Smooth muscle cell of the brain vasculature (primary cell): ENCODE results near the gene B3GNT5.
"Not testable (repeated sequence)": the region's sequence is repeated elsewhere in the genome, so short reads cannot be mapped to it uniquely, and the experiment has no call there.

Experiments
- DNase-seq: peaks from one replicate; pipeline ENCODE4 v3.0.0-alpha.2; 2012; ENCODE audit warnings: low read depth, low spot score

Gene B3GNT5

GRCh38 chr3:183230251-183230650 lies 22.8 kb upstream of the B3GNT5 start:
- not testable (repeated sequence) for DNase-seq

GRCh38 chr3:183230826-183231225 lies 22.2 kb upstream of the B3GNT5 start:
- no peak for DNase-seq

GRCh38 chr3:183233966-183234365 lies 19.1 kb upstream of the B3GNT5 start:
- DNase-seq = no peak

- no peak for DNase-seq
These were observed 14.0 kb upstream of the B3GNT5 start for GRCh38 chr3:183239046-183239445.

GRCh38 chr3:183242431-183242830 lies 10.6 kb upstream of the B3GNT5 start:
- DNase-seq = no peak

- no peak for DNase-seq
These were observed 8.8 kb upstream of the B3GNT5 start for GRCh38 chr3:183244219-183244618.

- no peak for DNase-seq
These were observed 8.0 kb upstream of the B3GNT5 start for GRCh38 chr3:183244981-183245476.

GRCh38 chr3:183247011-183247589 lies 6.0 kb upstream of the B3GNT5 start:
- DNase-seq = no peak

GRCh38 chr3:183249006-183249718 lies 3.9 kb upstream of the B3GNT5 start:
- no peak for DNase-seq

GRCh38 chr3:183252118-183252782 lies 803 bp upstream of the B3GNT5 start:
- no peak for DNase-seq

- no peak for DNase-seq
These were observed 754 bp downstream of the B3GNT5 start for GRCh38 chr3:183253528-183254486.

- no peak for DNase-seq
These were observed 1.7 kb downstream of the B3GNT5 start for GRCh38 chr3:183254487-183255347.

GRCh38 chr3:183255348-183255730 lies 2.3 kb downstream of the B3GNT5 start:
- no peak for DNase-seq

GRCh38 chr3:183259087-183259486 lies 6.0 kb downstream of the B3GNT5 start:
- no peak for DNase-seq

GRCh38 chr3:183259621-183260020 lies 6.6 kb downstream of the B3GNT5 start:
- no peak for DNase-seq

- DNase-seq = no peak
These were observed 7.3 kb downstream of the B3GNT5 start for GRCh38 chr3:183260167-183260904.

GRCh38 chr3:183261151-183261724 lies 8.2 kb downstream of the B3GNT5 start:
- no peak for DNase-seq

GRCh38 chr3:183262875-183263378 lies 9.9 kb downstream of the B3GNT5 start:
- no peak for DNase-seq

GRCh38 chr3:183264268-183264667 lies 11.2 kb downstream of the B3GNT5 start:
- DNase-seq = no peak
